ENCODE results near the gene LNPK.
"Not testable (repeated sequence)": the region's sequence is repeated elsewhere in the genome, so short reads cannot be mapped to it uniquely, and the experiment has no call there.

The LNPK gene

GRCh38 chr2:175895957-175896356, 106.1 kb downstream of the LNPK start:
- not testable (repeated sequence) for DNase-seq

- DNase-seq = no peak
These were observed 110.0 kb downstream of the LNPK start for GRCh38 chr2:175892046-175892445.

- DNase-seq = peak; percentile 22
These were observed 111.3 kb downstream of the LNPK start for GRCh38 chr2:175890636-175891242.

DNA sequence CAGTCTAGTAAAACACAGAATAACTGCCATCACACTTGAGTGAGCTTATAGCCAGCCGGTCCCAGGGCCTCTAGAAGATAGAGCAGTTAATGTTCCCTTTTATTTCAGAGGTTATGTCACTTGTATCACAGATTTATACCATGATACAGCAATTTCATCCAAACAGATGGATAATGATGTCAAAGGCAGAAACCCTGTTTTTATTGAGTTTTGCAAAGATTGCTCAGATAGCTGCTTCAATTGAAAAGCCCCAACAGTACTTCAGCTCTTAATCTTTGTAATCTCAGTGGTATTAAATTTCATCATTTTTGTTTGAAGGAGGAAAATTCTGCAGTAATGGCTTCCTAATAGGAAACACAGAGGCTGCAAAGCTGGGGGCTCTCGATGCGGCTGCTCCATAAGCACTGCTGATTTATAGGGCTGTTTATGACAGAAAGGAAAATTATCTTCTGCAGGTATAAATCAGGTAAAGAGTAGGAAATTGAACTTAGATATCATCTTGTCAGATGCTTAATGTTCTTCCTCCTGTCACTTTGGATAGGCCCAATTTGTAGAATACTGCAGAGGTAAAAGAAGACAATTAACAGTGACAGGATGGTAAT, 112.3 kb downstream of the LNPK start:
- no peak for DNase-seq

DNA sequence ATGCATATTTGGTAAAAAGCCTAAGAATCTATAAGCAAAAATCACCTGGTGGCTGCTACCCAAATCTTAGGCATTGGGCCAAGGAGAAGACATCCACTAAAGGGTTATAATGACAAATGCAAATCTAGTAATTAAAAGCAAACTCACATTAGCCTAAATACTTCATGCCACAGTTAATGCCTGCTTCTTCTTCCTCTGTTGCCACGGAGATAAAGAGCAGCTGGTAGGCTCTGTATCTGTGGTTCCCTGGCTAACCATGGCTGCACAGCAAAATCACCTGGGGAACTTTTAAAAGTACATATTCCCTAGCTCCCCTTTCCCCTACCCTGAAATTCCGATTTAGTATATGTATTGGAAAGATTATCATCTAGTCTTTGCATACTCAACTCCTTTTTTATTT, 114.3 kb downstream of the LNPK start:
- DNase-seq = peak; percentile 54

DNA sequence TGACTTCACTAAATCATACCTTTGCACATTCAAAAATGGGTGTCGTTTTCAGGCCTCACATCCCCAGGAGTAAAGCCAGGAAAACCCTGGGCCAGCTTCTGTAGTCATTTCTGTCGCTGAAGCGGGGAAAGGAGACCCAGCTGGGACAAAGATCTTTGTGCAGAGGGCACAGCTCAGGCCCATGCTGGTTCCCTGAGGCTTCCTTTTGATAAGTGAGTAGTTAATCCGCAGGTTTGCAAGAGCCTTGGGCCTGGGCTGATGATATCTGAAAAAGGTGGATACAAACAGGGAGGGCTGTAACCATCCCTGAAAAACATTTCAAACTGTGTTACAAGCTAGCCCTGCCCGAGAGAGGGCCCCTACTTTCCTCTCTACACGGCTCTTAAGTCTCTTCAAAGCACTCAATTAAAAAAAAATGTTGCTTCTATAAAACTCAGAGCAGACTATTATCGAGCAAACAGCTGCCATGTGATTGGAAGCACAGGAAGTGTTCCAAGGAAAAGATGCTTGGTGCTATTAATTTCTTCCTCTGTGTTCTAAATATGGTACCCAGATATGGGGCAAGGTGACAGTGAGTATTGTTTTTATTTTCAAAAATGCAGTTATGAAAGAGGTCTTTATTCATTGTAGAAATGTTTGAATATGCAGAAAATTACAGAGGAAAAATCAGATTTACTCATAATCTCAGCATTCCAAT, 117.2 kb downstream of the LNPK start:
- no peak for DNase-seq

DNA sequence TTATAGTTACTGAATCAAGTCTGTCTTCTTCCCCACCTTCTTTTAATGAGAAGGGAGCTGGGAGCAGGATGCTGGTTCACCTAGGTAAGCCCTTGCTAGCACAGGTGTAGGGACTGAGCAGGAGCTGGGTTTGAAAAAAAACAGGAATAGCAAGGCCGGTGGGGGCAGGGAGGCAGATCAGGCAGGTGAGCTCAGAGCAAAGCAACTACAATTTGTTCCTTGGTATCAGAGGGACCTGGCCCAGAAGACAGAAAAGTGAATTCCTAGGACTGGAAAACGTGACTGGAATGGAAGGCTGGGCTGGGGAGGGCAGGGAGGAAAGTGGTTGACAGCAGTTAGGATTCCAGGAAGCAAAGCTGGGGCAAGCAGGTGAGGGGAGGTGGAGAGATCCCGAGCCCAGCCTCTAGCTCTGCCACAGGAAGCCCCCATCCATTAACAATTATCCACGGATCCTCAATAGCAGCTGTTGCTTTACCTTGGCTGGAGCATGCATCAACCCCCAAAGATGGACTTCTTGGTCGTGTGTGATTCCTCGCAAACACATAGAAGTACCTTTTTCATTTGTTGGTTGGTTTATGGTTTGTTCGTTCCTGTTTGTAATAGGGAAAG, 118.4 kb downstream of the LNPK start:
- no peak for DNase-seq

DNA sequence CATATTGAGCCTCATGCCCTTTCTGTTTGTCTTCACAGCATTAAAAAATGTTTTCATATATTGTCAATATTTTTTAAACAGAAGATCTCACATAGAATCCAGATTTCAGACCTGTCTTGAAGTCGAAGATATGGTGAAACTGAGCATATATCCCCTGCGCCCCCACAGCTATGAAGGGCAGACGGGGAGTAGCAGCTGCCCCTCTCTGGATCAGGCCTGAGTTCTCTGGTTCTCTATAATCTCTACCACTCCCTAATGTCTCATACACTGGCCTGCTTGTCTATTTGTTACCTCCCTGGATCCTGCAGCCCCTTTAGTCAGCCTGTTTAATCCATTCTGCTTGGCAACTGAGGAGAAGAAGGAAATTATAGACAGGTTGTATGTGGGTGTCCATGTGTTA, 122.4 kb downstream of the LNPK start:
- DNase-seq = no peak

DNA sequence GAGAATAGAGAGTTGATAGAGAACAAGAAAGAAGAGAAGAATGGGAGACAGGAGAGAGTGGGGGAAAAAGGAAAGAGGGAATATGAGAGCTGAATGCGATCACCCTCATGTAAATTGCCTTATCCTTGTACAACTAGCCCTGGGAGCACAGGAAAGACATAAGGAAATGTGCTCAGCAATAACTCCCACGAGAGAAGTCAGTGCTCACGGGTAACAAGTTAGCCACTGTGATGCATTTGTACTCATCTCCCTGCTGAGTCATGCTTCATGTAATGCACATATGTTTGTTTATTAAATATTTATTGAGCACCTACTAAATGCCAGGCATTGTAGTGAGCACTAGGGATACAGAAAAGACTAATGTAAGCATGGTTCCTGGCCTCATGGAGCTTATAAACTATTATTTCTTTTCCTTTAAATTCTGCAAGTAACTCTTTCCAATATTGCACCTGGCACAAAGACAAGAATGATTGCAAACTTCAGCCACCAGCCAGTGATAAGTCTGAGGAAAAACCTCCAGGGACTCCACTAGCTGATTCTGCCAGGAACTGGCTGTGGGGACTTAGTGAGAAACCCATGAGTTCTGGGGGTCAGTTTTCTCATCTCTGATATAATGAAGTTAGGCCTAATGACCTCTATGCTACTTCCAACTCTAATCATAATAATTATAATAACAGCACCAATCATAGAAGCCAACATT, 124.1 kb downstream of the LNPK start:
- DNase-seq = no peak

- DNase-seq = no peak
These were observed 127.8 kb downstream of the LNPK start for GRCh38 chr2:175874291-175874690.

All from COR-L47 (cell line).